Measurements from ENCODE around the gene PIGU. TPM values are rescaled to one million over a fixed set of nuclear protein-coding genes. Genes with fewer than 3 reads are reported as not detected.

The PIGU gene
- total RNA-seq, 1 experiment from 2014 or later, result 32.8 TPM

- Mint-ChIP-seq H3K9me3 (no peaks in the 10 kb centered on the region; a peak in 1 of 5 replicates), H3K27me3 (ENCODE audit: low read depth) (peaks cover 2% of the 10 kb centered on the region; the same call in 1 of the 2 replicates), H3K4me3 (no peak overlapping the region), H3K4me1 (peaks cover 10 to 12% of the 10 kb centered on the region in 2 experiments), H3K27ac (no peak overlapping the region), H3K36me3 (ENCODE audit: insufficient read depth in 1 of 3, low read depth in 3 of 3) (peaks cover 0 to 24% (median 17%) of the 10 kb centered on the region in 3 experiments; a peak in 4 of 7 replicates)
- Histone ChIP-seq H2AFZ (ENCODE audit: low read length) (no peak overlapping the region), H3K56ac (ENCODE audit: insufficient read length, low read depth, low read length) (no peak overlapping the region), H2AK5ac (ENCODE audit: insufficient read length, low read length) (no peak overlapping the region), H4K5ac (ENCODE audit: insufficient read length, low read depth, low read length) (no peak overlapping the region), H4K8ac (replicated peaks; ENCODE audit: insufficient read length, low read depth, low read length) (no peak overlapping the region), H2BK12ac (ENCODE audit: insufficient read length, low read depth, low read length) (no peak overlapping the region), H3K23ac (ENCODE audit: insufficient read length, low read depth, low read length) (no peak overlapping the region), H3K4me2 (ENCODE audit: insufficient read depth, insufficient read length, low read length) (no peak overlapping the region), H3K18ac (ENCODE audit: insufficient read length, low read depth, low read length) (no peak overlapping the region), H3T11ph (ENCODE audit: low read length) (no peak overlapping the region), H3K79me2 (ENCODE audit: insufficient read depth, low read length) (no peaks in the 10 kb centered on the region), H3K4ac (ENCODE audit: low read depth, low read length) (no peak overlapping the region), H3K79me1 (ENCODE audit: insufficient read depth, low read depth, low read length, poor library complexity, severe bottlenecking) (no peaks in the 10 kb centered on the region), H3K27ac (ENCODE audit: insufficient read length, low read depth, low read length) (no peak overlapping the region), H2BK20ac (ENCODE audit: low read depth, low read length, poor library complexity, severe bottlenecking) (no peak overlapping the region), H4K91ac (ENCODE audit: insufficient read length, low read depth, low read length) (no peak overlapping the region), H2BK5ac (ENCODE audit: insufficient read length, low read length) (no peak overlapping the region), H4K20me1 (ENCODE audit: control insufficient read depth, insufficient read depth, insufficient read length) (no peaks in the 10 kb centered on the region), H3K23me2 (ENCODE audit: insufficient read length, low read depth, low read length, poor library complexity, severe bottlenecking) (peaks cover 7% of the 10 kb centered on the region), H3K4me1 (ENCODE audit: insufficient read depth, low read length) (no peaks in the 10 kb centered on the region), H3K9me3 (ENCODE audit: control insufficient read depth, low read depth, low read length) (no peaks in the 10 kb centered on the region), H3K27me3 (ENCODE audit: insufficient read depth, low read length) (no peaks in the 10 kb centered on the region), H3K9ac (ENCODE audit: extremely low read depth, insufficient read length, low read length) (no peak overlapping the region), H2BK120ac (ENCODE audit: low read depth, low read length, poor library complexity, severe bottlenecking) (no peak overlapping the region), H3K14ac (ENCODE audit: insufficient read depth, low read length) (no peak overlapping the region), H2BK15ac (ENCODE audit: low read depth, low read length) (no peak overlapping the region)
- TF ChIP-seq CTCF (conservative IDR thresholded peaks at IDR 0.05), result no peak
- no CpG with 5 or more reads among the region's 3 CpGs for WGBS (ENCODE audit: extremely low coverage, insufficient read length, low lambda C conversion rate)
- DNase-seq, result no peak
These were observed 165.0 kb downstream of the PIGU start for GRCh38 chr20:34511891-34512265.
